Neuronal stem cell (in vitro differentiated cells): ENCODE data around the gene GALNT14.

ENCODE experiments used
- DNase-seq: peaks from one replicate; pipeline ENCODE4 v3.0.0-alpha.2; 2013; ENCODE audit warnings: low spot score
- H2AFZ ChIP-seq: one replicate; pipeline ENCODE4 v1.6.1; 2013; ENCODE audit warnings: mild to moderate bottlenecking, low read length, inconsistent platforms
- H2AK5ac ChIP-seq: 2 replicates; pipeline ENCODE4 v1.6.1; 2013; ENCODE audit warnings: low read depth, mild to moderate bottlenecking, inconsistent platforms, low read length, moderate library complexity, mixed read lengths
- H2BK120ac ChIP-seq: 2 replicates; pipeline ENCODE4 v1.6.1; 2013; ENCODE audit warnings: low read depth, mild to moderate bottlenecking, inconsistent platforms, low read length, moderate library complexity, mixed read lengths
- H2BK12ac ChIP-seq: one replicate; pipeline ENCODE4 v1.6.1; 2013; ENCODE audit warnings: low read length, inconsistent platforms
- H2BK15ac ChIP-seq: 2 replicates; pipeline ENCODE4 v1.6.1; 2013; ENCODE audit warnings: mild to moderate bottlenecking, low read length, inconsistent platforms, mixed read lengths
- H2BK5ac ChIP-seq: one replicate; pipeline ENCODE4 v1.6.1; 2013; ENCODE audit warnings: inconsistent platforms, mild to moderate bottlenecking, low read length, moderate library complexity
- H3K14ac ChIP-seq: one replicate; pipeline ENCODE4 v1.6.1; 2013; ENCODE audit warnings: low read length, inconsistent platforms
- H3K18ac ChIP-seq: 2 replicates; pipeline ENCODE4 v1.6.1; 2013; ENCODE audit warnings: low read length, inconsistent platforms
- H3K23ac ChIP-seq: 2 replicates; pipeline ENCODE4 v1.6.1; 2013; ENCODE audit warnings: low read depth, mild to moderate bottlenecking, mixed read lengths, low read length, inconsistent platforms; ENCODE audit not compliant: poor library complexity
- H3K27ac ChIP-seq: replicated peaks from 3 replicates; pipeline ENCODE4 v1.5.1; 2013; ENCODE audit warnings: low read length, inconsistent platforms
- H3K27me3 ChIP-seq, 3 experiments: 2 replicates each; pipeline ENCODE4 v1.6.1; 2013; ENCODE audit warnings: low read length in 3 of 3, mild to moderate bottlenecking in 2 of 3, inconsistent platforms in 1 of 3, low read depth in 1 of 3, mixed read lengths in 1 of 3, moderate library complexity in 1 of 3; ENCODE audit not compliant: control insufficient read depth in 3 of 3, insufficient read depth in 3 of 3
- H3K36me3 ChIP-seq, 2 donors: replicated peaks in 1 of 2; 2 replicates each; pipeline ENCODE4 v1.6.1; 2013; ENCODE audit warnings: low read length in 2 of 2; ENCODE audit not compliant: control insufficient read depth in 2 of 2, insufficient read depth in 2 of 2
- H3K4ac ChIP-seq: 2 replicates; pipeline ENCODE4 v1.6.1; 2013; ENCODE audit warnings: inconsistent platforms, mild to moderate bottlenecking, low read length, moderate library complexity
- H3K4me1 ChIP-seq, 2 donors: 1 replicate in 1 of 2; 2 replicates in 1 of 2; pipeline ENCODE4 v1.6.1; 2013; ENCODE audit warnings: low read length in 2 of 2, low read depth in 1 of 2; ENCODE audit not compliant: control insufficient read depth in 2 of 2, insufficient read depth in 1 of 2
- H3K4me2 ChIP-seq: one replicate; pipeline ENCODE4 v1.6.1; 2013; ENCODE audit warnings: mild to moderate bottlenecking, low read length, inconsistent platforms; ENCODE audit not compliant: insufficient read depth, poor library complexity, severe bottlenecking
- H3K4me3 ChIP-seq, 2 donors: 2 replicates each; pipeline ENCODE4 v1.5.1; 2013; ENCODE audit warnings: low read length in 2 of 2, mild to moderate bottlenecking in 2 of 2, inconsistent platforms in 1 of 2, moderate library complexity in 1 of 2
- H3K79me1 ChIP-seq: one replicate; pipeline ENCODE4 v1.6.1; 2013; ENCODE audit warnings: low read depth, mild to moderate bottlenecking, inconsistent platforms, low read length, moderate library complexity
- H3K9ac ChIP-seq: one replicate; pipeline ENCODE4 v1.6.1; 2013; ENCODE audit warnings: mild to moderate bottlenecking, low read depth, low read length, inconsistent platforms; ENCODE audit not compliant: poor library complexity
- H3K9me3 ChIP-seq, 2 donors: replicated peaks in 1 of 2; 2 replicates each; pipeline versions ENCODE3 to v1.6.1; 2013; ENCODE audit warnings: low read length in 2 of 2, mild to moderate bottlenecking in 2 of 2, inconsistent platforms in 1 of 2, low read depth in 1 of 2, mixed read lengths in 1 of 2, moderate library complexity in 1 of 2; ENCODE audit not compliant: control insufficient read depth in 2 of 2, insufficient read depth in 1 of 2
- H4K8ac ChIP-seq: one replicate; pipeline ENCODE4 v1.6.1; 2013; ENCODE audit warnings: low read depth, mild to moderate bottlenecking, inconsistent platforms, low read length, moderate library complexity
- H4K91ac ChIP-seq: one replicate; pipeline ENCODE4 v1.6.1; 2013; ENCODE audit warnings: low read length, low read depth, mild to moderate bottlenecking, inconsistent platforms; ENCODE audit not compliant: poor library complexity
- WGBS, 2 donors: extraction: QIAGEN DNeasy Blood & Tissue Kit; methylation state at CpG; one replicate each; pipeline ENCODE4 v1.1.7; 2013; ENCODE audit warnings: missing lambda C conversion rate in 2 of 2, mixed read lengths in 1 of 2; ENCODE audit not compliant: insufficient read length in 2 of 2, insufficient replicate concordance in 1 of 2; ENCODE audit errors: extremely low coverage in 2 of 2; 5-methylcytosine and 5-hydroxymethylcytosine counted together

Gene GALNT14

GRCh38 chr2:31148514-31148913, 10.3 kb upstream of the GALNT14 start:
- WGBS, 2 donors = no CpG with 5 or more reads among the region's 2 CpGs
- Histone ChIP-seq H2AK5ac (no peak overlapping the region), H4K8ac (no peak overlapping the region), H3K27me3 (peaks cover 0 to 14% (median 0%) of the 10 kb centered on the region in 3 experiments), H2BK5ac (no peak overlapping the region), H3K27ac (no peak overlapping the region), H2BK120ac (no peak overlapping the region), H3K36me3 (no peaks in the 10 kb centered on the region), H3K9me3 (no peaks in the 10 kb centered on the region), H3K9ac (no peak overlapping the region), H2BK12ac (no peak overlapping the region), H3K79me1 (no peaks in the 10 kb centered on the region), H2AFZ (no peak overlapping the region), H3K4ac (no peak overlapping the region), H4K91ac (no peak overlapping the region), H3K23ac (no peak overlapping the region), H3K4me2 (no peak overlapping the region), H3K14ac (no peak overlapping the region), H2BK15ac (no peak overlapping the region), H3K18ac (no peak overlapping the region), H3K4me1 (no peaks in the 10 kb centered on the region), H3K4me3 (no peak overlapping the region)
- no peak for DNase-seq

GRCh38 chr2:31147645-31148044, 9.4 kb upstream of the GALNT14 start:
- H3K18ac ChIP-seq = no peak overlapping the region
- no peak overlapping the region for H2BK12ac ChIP-seq
- DNase-seq = no peak
- no peak overlapping the region for H3K14ac ChIP-seq
- no peak overlapping the region for H2BK5ac ChIP-seq
- no peak overlapping the region for H4K8ac ChIP-seq
- no peak overlapping the region for H2BK120ac ChIP-seq
- H3K4ac ChIP-seq = no peak overlapping the region
- no peak overlapping the region for H2AK5ac ChIP-seq
- H3K23ac ChIP-seq = no peak overlapping the region
- no peaks in the 10 kb centered on the region for H3K9me3 ChIP-seq
- H3K4me3 ChIP-seq = no peak overlapping the region
- no peaks in the 10 kb centered on the region for H3K4me1 ChIP-seq
- H3K36me3 ChIP-seq = no peaks in the 10 kb centered on the region
- H3K79me1 ChIP-seq = no peaks in the 10 kb centered on the region
- peaks cover 0 to 14% (median 0%) of the 10 kb centered on the region in 3 experiments for H3K27me3 ChIP-seq
- H3K27ac ChIP-seq = no peak overlapping the region
- no CpG with 5 or more reads among the region's 5 CpGs for WGBS, 2 donors
- H3K9ac ChIP-seq = no peak overlapping the region
- H2AFZ ChIP-seq = no peak overlapping the region
- no peak overlapping the region for H3K4me2 ChIP-seq
- no peak overlapping the region for H2BK15ac ChIP-seq
- no peak overlapping the region for H4K91ac ChIP-seq

- Histone ChIP-seq H3K9ac (no peak overlapping the region), H3K4ac (no peak overlapping the region), H2BK120ac (no peak overlapping the region), H3K4me3 (no peak overlapping the region), H3K14ac (no peak overlapping the region), H3K4me1 (no peaks in the 10 kb centered on the region), H3K79me1 (no peaks in the 10 kb centered on the region), H2BK12ac (no peak overlapping the region), H3K27me3 (peaks cover 2 to 63% (median 23%) of the 10 kb centered on the region in 3 experiments), H3K27ac (no peak overlapping the region), H3K4me2 (no peak overlapping the region), H4K8ac (no peak overlapping the region), H3K36me3 (no peaks in the 10 kb centered on the region), H3K9me3 (no peaks in the 10 kb centered on the region), H2AFZ (no peak overlapping the region), H2BK15ac (no peak overlapping the region), H2BK5ac (no peak overlapping the region), H3K23ac (no peak overlapping the region), H3K18ac (no peak overlapping the region), H2AK5ac (no peak overlapping the region), H4K91ac (no peak overlapping the region)
- no CpG with 5 or more reads among the region's 3 CpGs for WGBS, 2 donors
- no peak for DNase-seq
These were observed 3.9 kb upstream of the GALNT14 start for GRCh38 chr2:31142110-31142509.

- no peaks in the 10 kb centered on the region for H3K36me3 ChIP-seq
- H2AK5ac ChIP-seq = no peak overlapping the region
- H4K91ac ChIP-seq = no peak overlapping the region
- no peak overlapping the region for H4K8ac ChIP-seq
- peaks cover 2 to 69% (median 29%) of the 10 kb centered on the region in 3 experiments for H3K27me3 ChIP-seq
- H3K79me1 ChIP-seq = no peaks in the 10 kb centered on the region
- H3K4me1 ChIP-seq = no peaks in the 10 kb centered on the region
- no peak overlapping the region for H3K4ac ChIP-seq
- H2AFZ ChIP-seq = no peak overlapping the region
- no peak overlapping the region for H3K9ac ChIP-seq
- no peak overlapping the region for H3K4me3 ChIP-seq
- H3K23ac ChIP-seq = no peak overlapping the region
- H2BK15ac ChIP-seq = no peak overlapping the region
- no peaks in the 10 kb centered on the region for H3K9me3 ChIP-seq
- H3K14ac ChIP-seq = no peak overlapping the region
- H3K18ac ChIP-seq = no peak overlapping the region
- H2BK12ac ChIP-seq = no peak overlapping the region
- no peak overlapping the region for H3K27ac ChIP-seq
- DNase-seq = no peak
- no CpG with 5 or more reads among the region's 15 CpGs for WGBS, 2 donors
- H3K4me2 ChIP-seq = no peak overlapping the region
- H2BK120ac ChIP-seq = no peak overlapping the region
- no peak overlapping the region for H2BK5ac ChIP-seq
These were observed 3.3 kb upstream of the GALNT14 start for GRCh38 chr2:31141443-31142085.
